MM.1S (cell line): ENCODE results near the gene FRMD4B.

Source experiments
- EZH2 ChIP-seq: fragments of 300-600 bp; sonication (generic); optimal IDR thresholded peaks from 2 replicates; pipeline ENCODE3; 2017; ENCODE audit warnings: low read depth, mild to moderate bottlenecking, antibody characterized with exemption, low read length, mixed read lengths
- TF ChIP-seq, protein P1 (sequence below): fragments of 300-600 bp; sonication (generic); IDR thresholded peaks from 2 replicates; pipeline ENCODE4 v1.5.1; 2016; ENCODE audit warnings: antibody characterized with exemption, low read length, mixed read lengths

DNA sequence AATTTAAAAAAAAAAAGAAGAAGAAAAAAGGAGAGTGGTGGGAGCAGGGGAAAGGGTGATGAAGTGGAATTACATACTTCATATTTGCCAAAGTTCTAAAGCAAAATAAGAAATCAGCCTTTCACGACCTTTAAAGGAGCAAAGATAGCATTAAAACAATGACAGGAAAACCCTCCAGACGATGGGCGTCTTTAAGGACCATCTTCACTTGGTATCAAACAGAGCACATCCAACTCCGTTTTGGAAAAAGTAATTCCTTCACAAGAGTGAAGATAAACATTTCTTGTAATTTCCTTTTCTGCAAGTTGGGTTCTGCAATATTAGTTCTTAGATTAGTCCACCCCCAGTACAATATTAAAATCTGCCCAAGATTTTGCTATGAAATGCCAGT lies 32.8 kb downstream of the FRMD4B start:
- TF ChIP-seq, protein P1, sequence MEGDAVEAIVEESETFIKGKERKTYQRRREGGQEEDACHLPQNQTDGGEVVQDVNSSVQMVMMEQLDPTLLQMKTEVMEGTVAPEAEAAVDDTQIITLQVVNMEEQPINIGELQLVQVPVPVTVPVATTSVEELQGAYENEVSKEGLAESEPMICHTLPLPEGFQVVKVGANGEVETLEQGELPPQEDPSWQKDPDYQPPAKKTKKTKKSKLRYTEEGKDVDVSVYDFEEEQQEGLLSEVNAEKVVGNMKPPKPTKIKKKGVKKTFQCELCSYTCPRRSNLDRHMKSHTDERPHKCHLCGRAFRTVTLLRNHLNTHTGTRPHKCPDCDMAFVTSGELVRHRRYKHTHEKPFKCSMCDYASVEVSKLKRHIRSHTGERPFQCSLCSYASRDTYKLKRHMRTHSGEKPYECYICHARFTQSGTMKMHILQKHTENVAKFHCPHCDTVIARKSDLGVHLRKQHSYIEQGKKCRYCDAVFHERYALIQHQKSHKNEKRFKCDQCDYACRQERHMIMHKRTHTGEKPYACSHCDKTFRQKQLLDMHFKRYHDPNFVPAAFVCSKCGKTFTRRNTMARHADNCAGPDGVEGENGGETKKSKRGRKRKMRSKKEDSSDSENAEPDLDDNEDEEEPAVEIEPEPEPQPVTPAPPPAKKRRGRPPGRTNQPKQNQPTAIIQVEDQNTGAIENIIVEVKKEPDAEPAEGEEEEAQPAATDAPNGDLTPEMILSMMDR, result no peak
- no peak for TF ChIP-seq EZH2
